ENCODE results near the gene LRRC4B. TPM values are rescaled to one million over a fixed set of nuclear protein-coding genes. Genes with fewer than 3 reads are reported as not detected.
"Not testable (repeated sequence)": the region's sequence is repeated elsewhere in the genome, so short reads cannot be mapped to it uniquely, and the experiment has no call there.

LRRC4B gene
- total RNA-seq, 1 donor from 2014 or later: not detected

DNA sequence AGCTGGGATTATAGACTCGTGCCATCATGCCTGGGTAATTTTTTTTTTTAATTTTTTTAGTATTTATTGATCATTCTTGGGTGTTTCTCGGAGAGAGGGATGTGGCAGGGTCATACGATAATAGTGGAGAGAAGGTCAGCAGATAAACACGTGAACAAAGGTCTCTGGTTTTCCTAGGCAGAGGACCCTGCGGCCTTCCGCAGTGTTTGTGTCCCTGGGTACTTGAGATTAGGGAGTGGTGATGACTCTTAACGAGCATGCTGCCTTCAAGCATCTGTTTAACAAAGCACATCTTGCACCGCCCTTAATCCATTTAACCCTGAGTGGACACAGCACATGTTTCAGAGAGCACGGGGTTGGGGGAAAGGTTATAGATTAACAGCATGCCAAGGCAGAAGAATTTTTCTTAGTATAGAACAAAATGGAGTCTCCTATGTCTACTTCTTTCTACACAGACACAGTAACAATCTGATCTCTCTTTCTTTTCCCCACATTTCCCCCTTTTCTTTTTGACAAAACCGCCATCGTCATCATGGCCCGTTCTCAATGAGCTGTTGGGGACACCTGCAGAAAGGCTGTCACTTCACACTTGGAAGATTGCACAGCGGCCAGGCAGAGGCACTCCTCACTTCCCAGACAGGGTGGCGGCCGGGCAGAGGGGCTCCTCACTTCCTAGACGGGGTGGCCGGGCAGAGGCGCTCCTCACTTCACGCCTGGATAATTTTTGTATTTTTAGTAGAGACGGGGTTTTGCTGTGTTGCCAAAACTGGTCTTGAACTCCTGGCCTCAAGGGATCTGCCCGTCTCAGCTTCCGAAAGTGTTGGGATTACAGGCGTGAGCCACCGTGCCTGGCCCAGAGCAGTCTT is 13.8 kb upstream of the LRRC4B start:
- not testable (repeated sequence) for H3K27ac Mint-ChIP-seq (ENCODE audit: unreplicated experiment)
- H3K9me3 Mint-ChIP-seq (ENCODE audit: unreplicated experiment): peaks cover 11% of the 10 kb centered on the region

DNA sequence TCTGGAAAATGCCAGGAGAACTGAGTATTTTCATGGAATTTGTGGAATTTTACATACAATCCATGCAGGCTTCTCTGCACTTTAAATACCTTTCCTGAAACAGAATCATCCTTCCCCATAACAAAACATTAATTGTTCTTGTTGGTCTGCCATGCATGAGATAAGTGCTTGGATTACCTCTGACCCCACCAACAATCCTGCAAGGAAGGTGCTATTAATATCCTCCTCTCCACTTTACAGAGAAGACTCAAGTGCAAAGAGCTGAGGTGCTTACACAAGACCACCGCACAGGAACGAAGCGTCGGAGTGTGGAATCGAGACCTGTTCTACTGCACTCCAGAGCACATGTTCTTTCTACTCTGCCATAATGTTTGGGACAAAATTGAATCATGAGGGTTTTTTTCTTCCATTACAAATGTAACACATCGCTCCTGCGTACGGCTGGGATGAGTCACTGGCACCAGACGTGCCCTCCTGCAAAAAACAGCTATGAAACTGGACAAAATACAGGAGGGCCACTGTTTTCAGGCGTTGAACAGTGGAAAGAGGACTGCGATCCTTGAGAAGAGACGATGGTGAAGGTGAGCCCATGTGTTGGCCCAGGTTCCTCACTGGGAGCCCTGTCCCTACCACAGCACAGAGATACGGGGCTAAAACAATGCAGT is 12.9 kb upstream of the LRRC4B start:
- H3K27ac Mint-ChIP-seq (ENCODE audit: unreplicated experiment): no peak overlapping the region
- Histone ChIP-seq H3K9ac (ENCODE audit: low read length) (no peak overlapping the region), H3K4me1 (ENCODE audit: insufficient read depth, low read length) (no peaks in the 10 kb centered on the region), H3K27ac (ENCODE audit: low read depth, low read length) (no peak overlapping the region), H3K4me2 (ENCODE audit: low read length) (no peak overlapping the region), H4K20me1 (ENCODE audit: insufficient read depth, low read length) (no peaks in the 10 kb centered on the region), H3K79me2 (ENCODE audit: insufficient read depth, low read length) (no peaks in the 10 kb centered on the region), H3K36me3 (ENCODE audit: insufficient read depth, low read length) (no peaks in the 10 kb centered on the region), H2AFZ (ENCODE audit: low read depth, low read length) (no peak overlapping the region), H3K9me3 (ENCODE audit: insufficient read depth, low read depth, low read length) (no peaks in the 10 kb centered on the region), H3K27me3 (ENCODE audit: insufficient read depth, low read length) (no peaks in the 10 kb centered on the region), H3K4me3 (ENCODE audit: insufficient read depth, low read depth, low read length) (no peak overlapping the region)
- DNase-seq (ENCODE audit: low read depth) (no peak), FAIRE-seq (no peak)
- no peaks in the 10 kb centered on the region for H3K27me3 Mint-ChIP-seq (ENCODE audit: low read depth, unreplicated experiment)
- H3K9me3 Mint-ChIP-seq (ENCODE audit: unreplicated experiment): peaks cover 11% of the 10 kb centered on the region
- H3K36me3 Mint-ChIP-seq (ENCODE audit: low read depth, unreplicated experiment): no peaks in the 10 kb centered on the region
- no peak for TF ChIP-seq EZH2 (IDR thresholded peaks at IDR 0.05; ENCODE audit: insufficient read depth, low read length)
- TF ChIP-seq, protein P1, sequence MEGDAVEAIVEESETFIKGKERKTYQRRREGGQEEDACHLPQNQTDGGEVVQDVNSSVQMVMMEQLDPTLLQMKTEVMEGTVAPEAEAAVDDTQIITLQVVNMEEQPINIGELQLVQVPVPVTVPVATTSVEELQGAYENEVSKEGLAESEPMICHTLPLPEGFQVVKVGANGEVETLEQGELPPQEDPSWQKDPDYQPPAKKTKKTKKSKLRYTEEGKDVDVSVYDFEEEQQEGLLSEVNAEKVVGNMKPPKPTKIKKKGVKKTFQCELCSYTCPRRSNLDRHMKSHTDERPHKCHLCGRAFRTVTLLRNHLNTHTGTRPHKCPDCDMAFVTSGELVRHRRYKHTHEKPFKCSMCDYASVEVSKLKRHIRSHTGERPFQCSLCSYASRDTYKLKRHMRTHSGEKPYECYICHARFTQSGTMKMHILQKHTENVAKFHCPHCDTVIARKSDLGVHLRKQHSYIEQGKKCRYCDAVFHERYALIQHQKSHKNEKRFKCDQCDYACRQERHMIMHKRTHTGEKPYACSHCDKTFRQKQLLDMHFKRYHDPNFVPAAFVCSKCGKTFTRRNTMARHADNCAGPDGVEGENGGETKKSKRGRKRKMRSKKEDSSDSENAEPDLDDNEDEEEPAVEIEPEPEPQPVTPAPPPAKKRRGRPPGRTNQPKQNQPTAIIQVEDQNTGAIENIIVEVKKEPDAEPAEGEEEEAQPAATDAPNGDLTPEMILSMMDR (IDR thresholded peaks at IDR 0.05; ENCODE audit: insufficient read depth, low read depth, low read length): no peak
- no peaks in the 10 kb centered on the region for H3K4me1 Mint-ChIP-seq (ENCODE audit: low read depth, unreplicated experiment)
- H3K4me3 Mint-ChIP-seq (ENCODE audit: unreplicated experiment): no peak overlapping the region

More for the DNA sequence above, 13.8 kb upstream of the LRRC4B start:
- H3K79me2 ChIP-seq (ENCODE audit: insufficient read depth, low read length); H3K4me3 Mint-ChIP-seq (ENCODE audit: unreplicated experiment); H3K4me1 ChIP-seq (ENCODE audit: insufficient read depth, low read length); H3K4me2 ChIP-seq (ENCODE audit: low read length); H3K27me3 Mint-ChIP-seq (ENCODE audit: low read depth, unreplicated experiment); H3K9me3 ChIP-seq (ENCODE audit: insufficient read depth, low read depth, low read length); FAIRE-seq; H4K20me1 ChIP-seq (ENCODE audit: insufficient read depth, low read length); H3K4me1 Mint-ChIP-seq (ENCODE audit: low read depth, unreplicated experiment); H3K4me3 ChIP-seq (ENCODE audit: insufficient read depth, low read depth, low read length); DNase-seq (ENCODE audit: low read depth); H3K36me3 ChIP-seq (ENCODE audit: insufficient read depth, low read length); H3K27ac ChIP-seq (ENCODE audit: low read depth, low read length); H3K27me3 ChIP-seq (ENCODE audit: insufficient read depth, low read length); H3K9ac ChIP-seq (ENCODE audit: low read length); H2AFZ ChIP-seq (ENCODE audit: low read depth, low read length); H3K36me3 Mint-ChIP-seq (ENCODE audit: low read depth, unreplicated experiment): not testable (repeated sequence)

DNA sequence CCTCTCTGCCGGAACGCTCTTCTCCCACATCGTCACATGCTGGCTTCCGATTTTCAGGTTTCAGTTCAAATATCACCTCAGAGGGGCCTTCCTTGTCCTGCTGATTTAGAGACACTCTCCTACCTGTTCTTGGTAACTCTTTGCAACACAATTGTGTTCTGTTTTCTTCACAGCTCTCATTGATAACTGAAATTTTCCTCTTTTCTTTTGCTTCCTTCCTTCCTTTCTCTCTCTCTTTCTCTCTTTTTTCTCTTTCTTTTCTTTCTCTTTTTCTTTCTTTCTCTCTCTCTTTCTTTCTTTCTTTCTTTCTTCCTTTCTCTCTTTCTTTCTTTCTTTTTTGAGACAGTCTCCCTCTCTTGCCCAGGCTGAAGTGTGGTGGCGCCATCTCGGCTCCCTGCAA is 12.0 kb upstream of the LRRC4B start:
- H3K4me3 ChIP-seq (ENCODE audit: insufficient read depth, low read depth, low read length): no peak overlapping the region
- H3K4me3 Mint-ChIP-seq (ENCODE audit: unreplicated experiment): no peak overlapping the region
- no peaks in the 10 kb centered on the region for H3K36me3 Mint-ChIP-seq (ENCODE audit: low read depth, unreplicated experiment)
- H3K4me2 ChIP-seq (ENCODE audit: low read length): no peak overlapping the region
- no peaks in the 10 kb centered on the region for H3K36me3 ChIP-seq (ENCODE audit: insufficient read depth, low read length)
- H3K9ac ChIP-seq (ENCODE audit: low read length): no peak overlapping the region
- H3K4me1 Mint-ChIP-seq (ENCODE audit: low read depth, unreplicated experiment): no peaks in the 10 kb centered on the region
- H4K20me1 ChIP-seq (ENCODE audit: insufficient read depth, low read length): no peaks in the 10 kb centered on the region
- no peaks in the 10 kb centered on the region for H3K27me3 Mint-ChIP-seq (ENCODE audit: low read depth, unreplicated experiment)
- H3K9me3 Mint-ChIP-seq (ENCODE audit: unreplicated experiment): peaks cover 11% of the 10 kb centered on the region
- no peak for DNase-seq (ENCODE audit: low read depth)
- no peak overlapping the region for H2AFZ ChIP-seq (ENCODE audit: low read depth, low read length)
- H3K27me3 ChIP-seq (ENCODE audit: insufficient read depth, low read length): no peaks in the 10 kb centered on the region
- H3K27ac Mint-ChIP-seq (ENCODE audit: unreplicated experiment): no peak overlapping the region
- no peak overlapping the region for H3K27ac ChIP-seq (ENCODE audit: low read depth, low read length)
- TF ChIP-seq, protein P1 (IDR thresholded peaks at IDR 0.05; ENCODE audit: insufficient read depth, low read depth, low read length): no peak
- no peak for TF ChIP-seq EZH2 (IDR thresholded peaks at IDR 0.05; ENCODE audit: insufficient read depth, low read length)
- FAIRE-seq: no peak
- no peaks in the 10 kb centered on the region for H3K4me1 ChIP-seq (ENCODE audit: insufficient read depth, low read length)
- H3K9me3 ChIP-seq (ENCODE audit: insufficient read depth, low read depth, low read length): no peaks in the 10 kb centered on the region
- no peaks in the 10 kb centered on the region for H3K79me2 ChIP-seq (ENCODE audit: insufficient read depth, low read length)

DNA sequence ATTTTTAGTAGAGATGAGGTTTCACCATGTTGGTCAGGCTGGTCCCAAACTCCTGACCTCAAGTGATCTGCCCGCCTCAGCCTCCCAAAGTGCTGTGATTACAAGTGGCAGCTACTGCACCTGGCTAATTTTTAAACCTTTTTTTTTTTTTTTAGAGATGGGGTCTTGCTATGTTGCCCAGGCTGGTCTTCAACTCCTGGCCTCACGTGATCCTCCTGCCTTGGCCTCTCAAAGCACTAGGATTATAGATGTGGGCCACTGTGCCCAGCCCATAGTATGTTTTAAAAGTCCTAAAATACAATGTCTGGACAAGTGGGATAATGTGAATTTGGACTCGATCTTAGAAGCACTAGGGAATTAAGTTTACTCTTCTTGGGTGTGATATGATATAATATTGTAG is 8.5 kb upstream of the LRRC4B start:
- H3K4me1 Mint-ChIP-seq (ENCODE audit: low read depth, unreplicated experiment); H3K79me2 ChIP-seq (ENCODE audit: insufficient read depth, low read length); FAIRE-seq; H3K27me3 Mint-ChIP-seq (ENCODE audit: low read depth, unreplicated experiment); H3K9me3 ChIP-seq (ENCODE audit: insufficient read depth, low read depth, low read length); H3K9me3 Mint-ChIP-seq (ENCODE audit: unreplicated experiment); H3K4me1 ChIP-seq (ENCODE audit: insufficient read depth, low read length); H3K4me3 Mint-ChIP-seq (ENCODE audit: unreplicated experiment); H3K9ac ChIP-seq (ENCODE audit: low read length); H3K36me3 Mint-ChIP-seq (ENCODE audit: low read depth, unreplicated experiment); H4K20me1 ChIP-seq (ENCODE audit: insufficient read depth, low read length); H3K4me2 ChIP-seq (ENCODE audit: low read length); H2AFZ ChIP-seq (ENCODE audit: low read depth, low read length); H3K27ac Mint-ChIP-seq (ENCODE audit: unreplicated experiment); H3K27ac ChIP-seq (ENCODE audit: low read depth, low read length); H3K36me3 ChIP-seq (ENCODE audit: insufficient read depth, low read length); DNase-seq (ENCODE audit: low read depth); H3K27me3 ChIP-seq (ENCODE audit: insufficient read depth, low read length); H3K4me3 ChIP-seq (ENCODE audit: insufficient read depth, low read depth, low read length): not testable (repeated sequence)

Data from astrocyte (in vitro differentiated cells and primary cell).